DND-41 (cell line): ENCODE results near the gene RAMACL.

Source experiments
- ATAC-seq: fragments of 200-7000 bp; cut with Tn5 transposase; 3 replicates; pipeline ENCODE4 v1.9.1; 2021; ENCODE audit warnings: low read depth; ENCODE audit not compliant: insufficient read depth
- DNase-seq: peaks from one replicate; pipeline ENCODE4 v3.0.0-alpha.2; 2020
- H2AFZ ChIP-seq: 2 replicates; pipeline ENCODE4 v1.6.0; 2012; ENCODE audit warnings: low read depth, low read length
- H3K27ac ChIP-seq: 2 replicates; pipeline ENCODE4 v1.5.1; 2012; ENCODE audit warnings: low read length, inconsistent platforms
- H3K27me3 ChIP-seq: fragments of 200-600 bp; sonication (generic); 2 replicates; pipeline ENCODE4 v1.6.0; 2012; ENCODE audit warnings: low read length, mild to moderate bottlenecking, inconsistent platforms; ENCODE audit not compliant: insufficient read depth, poor library complexity
- H3K36me3 ChIP-seq: 2 replicates; pipeline ENCODE4 v1.5.1; 2012; ENCODE audit warnings: low read length, inconsistent platforms; ENCODE audit not compliant: insufficient read depth
- H3K4me1 ChIP-seq: 2 replicates; pipeline ENCODE4 v1.5.1; 2012; ENCODE audit warnings: mild to moderate bottlenecking, low read length; ENCODE audit not compliant: insufficient read depth
- H3K4me2 ChIP-seq: 2 replicates; pipeline ENCODE4 v1.6.0; 2012; ENCODE audit warnings: mild to moderate bottlenecking, moderate library complexity, low read length, inconsistent platforms; ENCODE audit not compliant: insufficient read depth
- H3K4me3 ChIP-seq, 2 experiments: fragments of 200-600 bp in 1 of 2; shearing (Covaris generic) in 1 of 2; 2 replicates each; pipeline ENCODE4 v1.5.1; 2012 to 2016; ENCODE audit warnings: inconsistent platforms in 2 of 2, low read length in 2 of 2, mild to moderate bottlenecking in 2 of 2, low read depth in 1 of 2, moderate library complexity in 1 of 2
- H3K79me2 ChIP-seq: 2 replicates; pipeline ENCODE4 v1.6.0; 2012; ENCODE audit warnings: low read length, inconsistent platforms; ENCODE audit not compliant: insufficient read depth
- H3K9ac ChIP-seq: 2 replicates; pipeline ENCODE4 v1.6.0; 2012; ENCODE audit warnings: low read depth, mild to moderate bottlenecking, inconsistent platforms, low read length, moderate library complexity
- H3K9me3 ChIP-seq: 2 replicates; pipeline ENCODE4 v1.5.1; 2012; ENCODE audit warnings: low read length, moderate library complexity, mild to moderate bottlenecking, inconsistent platforms; ENCODE audit not compliant: insufficient read depth, severe bottlenecking
- H4K20me1 ChIP-seq: 2 replicates; pipeline ENCODE4 v1.6.0; 2012; ENCODE audit warnings: low read length; ENCODE audit not compliant: insufficient read depth
- EZH2 ChIP-seq: IDR thresholded peaks from 3 replicates; pipeline ENCODE4 v1.6.1; 2012; ENCODE audit warnings: borderline replicate concordance, low read depth, mild to moderate bottlenecking, moderate library complexity, low read length, inconsistent platforms; ENCODE audit not compliant: severe bottlenecking
- TF ChIP-seq, protein P1 (sequence below): IDR thresholded peaks from 2 replicates; pipeline ENCODE4 v1.5.1; 2012; ENCODE audit warnings: borderline replicate concordance, low read length, moderate library complexity, mild to moderate bottlenecking; ENCODE audit not compliant: poor library complexity, severe bottlenecking; ENCODE audit errors: extremely low read depth

The RAMACL gene

DNA sequence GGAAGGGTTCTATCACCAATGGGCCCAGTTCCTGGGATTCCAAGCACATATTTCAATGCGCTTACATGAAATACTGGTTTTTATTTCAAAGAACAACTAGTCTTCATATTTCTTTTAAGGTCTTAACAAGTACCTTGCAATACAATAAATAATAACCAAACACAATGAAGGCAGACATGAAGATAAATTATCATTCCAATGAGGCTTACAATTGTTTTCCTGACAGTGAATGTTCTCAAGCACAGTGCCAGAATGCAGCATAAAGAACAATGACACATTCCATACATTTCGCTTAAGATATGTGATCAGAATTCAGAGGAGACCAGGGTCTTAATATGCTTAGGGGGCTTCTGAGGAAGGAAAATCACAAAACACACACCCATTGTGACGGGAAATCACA is 26.3 kb downstream of the RAMACL start:
- Histone ChIP-seq H3K4me2 (no peak overlapping the region), H3K36me3 (no peaks in the 10 kb centered on the region), H3K4me3 (no peak overlapping the region), H3K4me1 (peaks cover 6% of the 10 kb centered on the region; the same call in 1 of the 2 replicates), H2AFZ (no peak overlapping the region), H3K9ac (no peak overlapping the region), H3K9me3 (peaks cover 3% of the 10 kb centered on the region), H3K27me3 (no peaks in the 10 kb centered on the region), H3K79me2 (no peaks in the 10 kb centered on the region), H4K20me1 (no peaks in the 10 kb centered on the region), H3K27ac (no peak overlapping the region)
- no peak for TF ChIP-seq EZH2
- TF ChIP-seq, protein P1, sequence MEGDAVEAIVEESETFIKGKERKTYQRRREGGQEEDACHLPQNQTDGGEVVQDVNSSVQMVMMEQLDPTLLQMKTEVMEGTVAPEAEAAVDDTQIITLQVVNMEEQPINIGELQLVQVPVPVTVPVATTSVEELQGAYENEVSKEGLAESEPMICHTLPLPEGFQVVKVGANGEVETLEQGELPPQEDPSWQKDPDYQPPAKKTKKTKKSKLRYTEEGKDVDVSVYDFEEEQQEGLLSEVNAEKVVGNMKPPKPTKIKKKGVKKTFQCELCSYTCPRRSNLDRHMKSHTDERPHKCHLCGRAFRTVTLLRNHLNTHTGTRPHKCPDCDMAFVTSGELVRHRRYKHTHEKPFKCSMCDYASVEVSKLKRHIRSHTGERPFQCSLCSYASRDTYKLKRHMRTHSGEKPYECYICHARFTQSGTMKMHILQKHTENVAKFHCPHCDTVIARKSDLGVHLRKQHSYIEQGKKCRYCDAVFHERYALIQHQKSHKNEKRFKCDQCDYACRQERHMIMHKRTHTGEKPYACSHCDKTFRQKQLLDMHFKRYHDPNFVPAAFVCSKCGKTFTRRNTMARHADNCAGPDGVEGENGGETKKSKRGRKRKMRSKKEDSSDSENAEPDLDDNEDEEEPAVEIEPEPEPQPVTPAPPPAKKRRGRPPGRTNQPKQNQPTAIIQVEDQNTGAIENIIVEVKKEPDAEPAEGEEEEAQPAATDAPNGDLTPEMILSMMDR: no peak
- DNase-seq (no peak), ATAC-seq (no peak)

DNA sequence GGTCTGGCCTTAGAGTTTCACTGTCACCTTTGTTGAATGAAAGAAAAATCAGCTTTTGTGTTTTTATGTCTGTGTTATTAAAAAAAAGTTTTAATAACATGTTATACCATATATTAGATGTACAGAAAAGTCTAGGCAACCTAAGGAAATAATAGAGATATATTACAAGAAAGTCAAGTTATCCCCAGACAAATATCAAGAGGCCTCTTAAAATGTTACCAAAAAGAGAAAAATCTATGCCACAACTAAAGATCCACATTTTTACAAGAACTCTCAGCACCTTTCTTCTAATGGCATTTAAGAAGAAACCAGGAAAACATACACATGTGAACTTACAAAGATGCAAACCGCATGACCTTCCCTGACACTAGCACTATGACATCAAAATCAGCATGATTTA is 26.8 kb downstream of the RAMACL start:
- no peaks in the 10 kb centered on the region for H3K27me3 ChIP-seq
- H3K4me3 ChIP-seq: no peak overlapping the region
- H3K79me2 ChIP-seq: no peaks in the 10 kb centered on the region
- H2AFZ ChIP-seq: no peak overlapping the region
- H3K9ac ChIP-seq: no peak overlapping the region
- TF ChIP-seq, protein P1: no peak
- TF ChIP-seq EZH2: no peak
- peaks cover 3% of the 10 kb centered on the region for H3K9me3 ChIP-seq
- no peak overlapping the region for H3K27ac ChIP-seq
- DNase-seq (no peak), ATAC-seq (no peak)
- no peaks in the 10 kb centered on the region for H3K36me3 ChIP-seq
- no peaks in the 10 kb centered on the region for H4K20me1 ChIP-seq
- H3K4me1 ChIP-seq: peaks cover 6% of the 10 kb centered on the region; the same call in 1 of the 2 replicates
- H3K4me2 ChIP-seq: no peak overlapping the region

DNA sequence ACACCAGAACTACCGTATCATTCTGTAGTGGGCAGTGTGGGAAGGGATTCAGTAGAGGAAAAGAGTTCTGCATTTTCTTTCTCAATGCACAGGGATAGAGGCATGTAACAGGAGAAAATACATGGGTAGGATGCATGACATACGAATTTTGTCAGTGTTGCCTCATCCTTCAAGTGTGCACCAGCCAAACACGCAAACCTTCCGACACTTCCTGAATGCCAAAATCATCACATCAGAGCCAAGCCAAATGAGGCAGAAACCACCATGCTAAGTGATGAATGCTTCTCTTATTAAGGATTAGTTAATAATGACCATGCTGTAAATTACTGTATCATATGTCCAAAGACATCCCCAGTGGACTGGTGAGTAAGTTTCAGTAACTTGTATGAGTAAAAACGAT is 27.3 kb downstream of the RAMACL start:
- no peaks in the 10 kb centered on the region for H3K27me3 ChIP-seq
- H4K20me1 ChIP-seq: no peaks in the 10 kb centered on the region
- no peak overlapping the region for H3K9ac ChIP-seq
- ATAC-seq (no peak), DNase-seq (no peak)
- H2AFZ ChIP-seq: no peak overlapping the region
- H3K4me2 ChIP-seq: no peak overlapping the region
- H3K36me3 ChIP-seq: no peaks in the 10 kb centered on the region
- TF ChIP-seq, protein P1: no peak
- TF ChIP-seq EZH2: no peak
- H3K9me3 ChIP-seq: peaks cover 3% of the 10 kb centered on the region
- H3K4me1 ChIP-seq: peaks cover 6% of the 10 kb centered on the region; the same call in 1 of the 2 replicates
- no peak overlapping the region for H3K4me3 ChIP-seq
- H3K27ac ChIP-seq: no peak overlapping the region
- no peaks in the 10 kb centered on the region for H3K79me2 ChIP-seq
